Stimulated activated CD4-positive, alpha-beta T cell treated with anti-CD3 and anti-CD28 coated beads, Interleukin-2, amount 100 ng/mL, for 4 hours (primary cell): Measurements from ENCODE around the gene TFB1M.
"Not testable (repeated sequence)": the region's sequence is repeated elsewhere in the genome, so short reads cannot be mapped to it uniquely, and the experiment has no call there.

Experiments
- DNase-seq: peaks from one replicate; pipeline ENCODE4 v3.0.0-alpha.2; 2020; ENCODE audit warnings: low read depth

The TFB1M gene

GRCh38 chr6:155329460-155330132 is 15.3 kb upstream of the TFB1M start:
- no peak for DNase-seq

DNA sequence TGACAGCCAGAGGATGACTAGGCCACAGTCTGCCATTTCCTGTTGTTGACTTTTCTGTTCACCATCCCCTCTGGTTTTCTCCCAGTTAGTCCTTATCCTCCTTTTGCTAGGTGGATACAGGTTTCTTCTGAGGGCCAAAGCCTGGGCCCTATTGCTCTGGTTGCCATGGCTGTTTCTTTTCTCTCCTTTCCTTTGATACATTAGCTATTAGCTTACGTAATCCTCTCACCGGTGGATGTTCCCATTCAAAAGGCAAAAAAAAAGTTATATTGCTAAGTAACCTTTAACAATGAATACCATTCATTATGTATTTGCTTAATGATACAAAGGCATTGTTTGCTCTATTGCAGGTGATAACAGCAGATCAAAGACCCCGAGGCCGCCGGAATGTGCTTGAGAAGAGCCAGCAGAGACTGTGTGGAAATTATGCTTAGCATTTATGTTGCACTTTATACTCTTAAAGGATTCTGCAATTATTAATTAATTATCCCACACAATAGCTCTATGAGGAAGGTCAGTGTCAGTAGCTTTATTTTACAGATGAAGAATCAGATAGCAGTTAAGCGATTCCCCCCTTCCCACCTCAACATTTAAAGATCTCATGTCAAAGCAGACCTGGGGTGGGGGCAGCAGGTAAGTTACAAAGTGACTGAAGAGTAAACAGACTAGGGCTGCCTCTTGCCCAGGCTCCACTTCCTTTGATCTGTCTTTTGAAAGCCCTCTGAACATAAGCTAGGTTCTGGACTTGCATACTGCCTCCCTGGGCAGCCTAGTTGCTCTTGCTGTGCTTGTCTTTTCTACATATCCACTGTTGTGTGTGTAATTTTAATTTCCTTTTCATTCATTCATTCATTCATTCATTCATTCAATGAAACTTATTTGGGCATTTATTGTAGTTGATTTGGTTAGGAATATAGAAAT is 14.5 kb upstream of the TFB1M start:
- DNase-seq = no peak

DNA sequence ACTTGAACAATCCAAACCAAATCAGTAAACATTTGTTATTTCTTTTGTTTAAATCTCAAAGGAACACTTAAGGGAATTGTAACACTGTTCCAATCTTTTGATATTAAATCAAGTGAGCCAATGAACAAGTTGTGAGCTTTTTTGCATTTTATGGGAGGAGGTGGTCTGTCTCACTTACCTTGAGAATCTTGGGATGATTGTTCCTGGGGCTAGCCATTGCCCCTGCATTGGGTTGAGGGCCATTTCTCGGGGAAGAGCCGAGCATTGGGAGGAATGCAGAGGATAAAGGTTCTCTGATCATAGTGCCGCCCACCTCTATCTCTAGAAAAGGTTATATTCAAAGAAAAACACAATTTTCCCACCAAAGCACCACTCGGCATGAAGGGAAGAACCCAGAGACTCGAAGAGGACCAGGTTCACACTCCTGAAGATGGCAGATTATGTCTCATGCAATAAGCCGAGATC is 13.8 kb upstream of the TFB1M start:
- no peak for DNase-seq

DNA sequence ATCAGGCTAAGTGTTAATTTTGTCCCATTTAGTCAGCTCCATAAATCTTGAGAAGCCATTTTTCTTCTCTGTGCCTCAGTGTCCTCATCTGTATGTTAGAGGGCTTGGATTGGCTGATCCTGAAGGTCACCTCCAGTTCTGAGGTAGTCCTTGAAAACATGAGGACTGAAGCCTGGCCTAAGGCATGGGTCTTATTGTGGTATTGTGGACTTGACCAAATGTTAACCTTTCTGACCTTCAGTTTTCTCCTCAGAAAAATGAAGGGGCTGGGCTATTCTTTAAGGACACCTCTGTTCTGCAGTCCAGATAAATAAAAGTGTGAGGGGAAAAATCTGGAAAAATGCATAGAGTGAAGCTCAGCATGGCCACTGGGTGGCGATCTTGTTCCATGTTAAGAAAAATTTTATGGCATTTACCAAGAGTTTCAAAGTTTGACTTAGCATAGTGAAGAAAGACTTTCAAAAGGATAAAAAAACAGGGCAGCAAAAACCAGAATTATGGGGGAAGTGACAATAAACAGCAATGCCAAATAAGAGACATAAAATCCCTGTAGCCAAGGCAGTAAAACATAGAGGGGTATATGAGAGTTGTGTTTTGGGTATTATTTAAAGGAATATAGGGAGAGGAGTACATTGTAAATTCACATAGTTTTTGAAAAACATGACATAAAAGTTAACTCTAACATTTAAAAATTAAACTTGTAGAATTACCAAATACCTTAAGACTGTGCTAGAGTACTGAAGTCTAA is 13.2 kb upstream of the TFB1M start:
- DNase-seq = peak; percentile 56

DNA sequence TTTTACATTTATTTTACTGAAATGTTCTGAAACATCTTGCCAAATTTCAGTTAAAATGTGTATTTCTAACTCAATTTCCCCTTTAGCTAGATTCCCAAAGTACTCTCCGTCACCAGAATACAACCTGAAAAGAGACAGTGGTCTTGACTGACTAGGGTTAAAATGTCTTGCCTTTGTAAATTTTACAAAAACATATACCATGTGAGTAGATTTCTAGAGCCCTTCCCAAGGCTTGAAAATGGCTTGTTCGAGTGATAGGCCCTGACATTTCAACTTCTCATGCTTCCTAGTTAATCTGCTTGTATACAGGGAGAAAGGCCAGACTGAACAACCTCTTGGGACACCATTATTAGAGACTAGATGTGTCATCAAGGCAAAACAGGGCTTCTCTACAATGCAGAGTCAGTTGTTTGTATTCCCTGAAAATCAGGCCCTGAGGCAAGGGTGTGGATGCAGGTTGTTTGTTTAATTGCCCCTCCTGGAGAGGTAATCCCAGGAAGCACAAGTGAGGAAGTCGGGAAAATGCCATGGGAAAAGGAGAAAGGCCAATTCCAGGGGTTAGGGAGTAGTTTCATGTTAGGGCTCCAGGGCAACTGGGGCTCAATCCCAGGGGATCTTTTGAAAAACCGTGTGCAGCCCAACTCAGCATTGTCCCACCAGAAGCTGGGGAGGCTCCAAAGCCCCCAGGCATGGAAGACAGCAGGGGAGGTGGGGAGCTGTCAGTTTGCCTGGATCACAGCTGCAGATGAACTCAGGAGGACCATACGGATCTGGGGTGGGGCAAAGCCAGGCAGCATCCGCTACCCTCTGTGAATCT is 11.6 kb upstream of the TFB1M start:
- no peak for DNase-seq

DNA sequence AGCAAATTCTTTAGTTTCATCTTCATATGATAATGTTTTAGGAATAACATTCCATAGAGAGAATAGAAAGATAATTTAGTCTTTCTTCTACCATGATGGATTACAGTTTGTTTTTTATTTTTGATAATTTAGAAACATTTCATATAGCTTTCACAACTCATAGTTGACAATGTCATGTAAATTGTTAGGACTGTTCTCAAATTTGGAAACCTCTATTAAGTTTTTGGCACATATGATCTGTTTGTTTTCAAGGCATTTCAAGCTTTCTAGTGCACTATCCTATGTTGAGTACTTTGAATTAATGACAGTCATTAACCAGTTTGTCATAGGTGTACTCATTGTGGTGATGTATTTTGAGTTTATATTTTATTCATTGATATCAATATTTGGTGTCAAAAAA is 10.7 kb upstream of the TFB1M start:
- DNase-seq = no peak

- DNase-seq = no peak
These were observed 9.9 kb upstream of the TFB1M start for GRCh38 chr6:155324172-155324571.

DNA sequence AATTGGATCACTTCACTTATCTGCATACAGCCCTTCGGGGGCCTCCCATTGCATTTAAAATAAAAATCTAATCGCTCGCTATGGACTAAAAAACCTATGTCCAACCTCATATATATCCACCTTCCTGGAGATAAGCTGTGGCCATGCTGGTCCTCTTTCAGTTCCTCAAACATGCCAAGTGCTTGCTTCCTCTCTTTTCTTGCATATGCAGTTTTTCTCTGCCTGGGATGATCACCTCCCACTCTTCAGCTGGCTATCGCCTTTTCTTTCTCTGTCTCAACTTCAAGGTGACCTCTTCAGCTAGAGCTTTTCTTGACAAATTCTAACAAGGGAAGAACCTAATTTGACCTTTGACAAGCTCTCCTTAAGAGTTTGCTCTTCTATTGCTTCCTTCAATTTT is 5.6 kb upstream of the TFB1M start:
- DNase-seq = no peak

GRCh38 chr6:155317186-155317585 is 2.9 kb upstream of the TFB1M start:
- no peak for DNase-seq

DNA sequence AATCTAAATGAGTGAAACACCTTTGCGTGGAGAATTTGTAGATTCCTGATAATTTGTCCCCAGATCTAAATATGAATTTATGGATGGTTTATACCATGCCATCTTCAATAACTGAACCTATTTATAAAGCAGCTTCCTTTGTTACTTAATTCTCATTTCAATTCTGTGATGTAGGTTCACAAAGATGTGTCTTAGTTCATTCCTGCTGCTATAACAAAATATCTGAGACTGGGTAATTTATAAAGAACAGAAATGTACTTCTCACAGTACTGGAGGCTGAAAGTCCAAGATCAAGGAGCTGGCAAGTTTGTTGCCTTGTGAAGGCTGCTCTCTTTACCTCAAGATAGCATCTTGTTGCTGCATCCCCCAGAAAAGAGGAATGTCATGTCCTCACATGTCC is 2.1 kb upstream of the TFB1M start:
- DNase-seq = no peak

DNA sequence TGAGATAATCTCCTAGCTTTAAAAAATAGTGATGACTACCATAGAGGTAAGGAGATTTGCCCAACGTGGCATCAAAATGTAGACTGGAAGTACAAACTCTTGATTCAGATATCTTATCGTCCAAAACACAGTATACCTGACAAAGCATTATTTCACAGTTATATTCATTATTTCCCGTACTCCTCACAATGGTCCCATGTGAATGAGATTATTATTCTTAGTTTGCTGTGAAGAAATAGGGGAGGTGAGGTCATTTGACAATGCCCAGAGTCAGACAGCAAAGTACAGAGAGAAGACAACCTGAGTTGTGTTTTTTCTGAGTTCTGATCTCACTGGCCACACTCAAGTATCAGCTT is 1.2 kb upstream of the TFB1M start:
- DNase-seq = no peak

DNA sequence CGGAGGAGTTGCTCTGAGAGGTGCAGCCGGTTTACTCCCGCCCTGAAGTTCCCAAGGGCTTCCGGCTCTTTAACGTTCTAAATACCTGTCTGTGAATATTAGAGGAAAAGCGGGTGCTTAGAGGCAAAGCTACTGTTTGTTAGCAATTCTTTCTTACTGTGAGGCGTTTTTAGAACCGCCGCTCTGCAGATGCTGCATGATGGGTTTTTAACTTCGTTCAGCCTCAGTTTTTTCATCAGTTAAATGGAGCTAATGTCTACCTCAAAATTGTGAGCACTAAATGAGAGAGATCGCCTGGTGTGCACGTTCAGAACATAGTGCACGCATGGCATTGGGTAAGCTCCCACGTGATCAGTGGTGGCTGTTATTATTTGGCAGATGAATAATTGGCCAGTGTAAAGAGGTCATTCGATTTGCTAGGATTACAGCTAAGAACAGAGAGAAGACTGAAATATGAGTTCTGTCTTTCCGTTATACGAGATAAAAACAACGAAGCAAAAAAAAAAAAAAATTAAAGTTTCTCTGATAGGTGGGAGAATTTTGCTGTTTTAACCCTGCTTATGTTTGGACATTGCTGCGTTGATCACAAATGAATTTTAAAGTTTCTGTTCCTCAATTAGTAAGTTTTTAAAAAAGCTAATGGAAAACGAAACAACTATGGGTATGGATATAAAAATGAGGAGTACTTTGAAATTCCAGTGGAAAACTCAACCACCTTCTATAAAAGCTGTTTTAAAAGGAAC is 660 bp upstream of the TFB1M start:
- peak; percentile 23 for DNase-seq

GRCh38 chr6:155313602-155314091 is 637 bp downstream of the TFB1M start:
- no peak for DNase-seq

GRCh38 chr6:155312950-155313349 is 1.3 kb downstream of the TFB1M start:
- DNase-seq = not testable (repeated sequence)

DNA sequence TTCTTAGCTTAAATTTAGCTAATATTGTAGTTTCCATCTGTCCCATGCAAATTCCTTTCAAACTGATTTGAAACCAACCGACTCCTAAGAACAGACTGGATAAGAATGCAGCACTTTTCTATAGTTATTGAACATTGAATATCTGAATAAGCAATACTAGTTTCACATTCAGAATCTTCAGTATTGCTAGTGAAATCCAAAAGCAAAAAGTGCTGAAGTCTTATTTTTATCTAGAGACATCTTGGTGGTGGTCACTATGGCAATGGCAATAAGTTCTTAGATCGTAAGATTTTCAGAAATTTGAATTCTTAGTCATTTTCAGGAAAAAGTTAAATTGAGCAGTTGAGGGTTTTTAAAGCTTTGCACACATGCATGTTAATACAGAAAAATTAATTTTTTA is 2.7 kb downstream of the TFB1M start:
- DNase-seq = no peak

DNA sequence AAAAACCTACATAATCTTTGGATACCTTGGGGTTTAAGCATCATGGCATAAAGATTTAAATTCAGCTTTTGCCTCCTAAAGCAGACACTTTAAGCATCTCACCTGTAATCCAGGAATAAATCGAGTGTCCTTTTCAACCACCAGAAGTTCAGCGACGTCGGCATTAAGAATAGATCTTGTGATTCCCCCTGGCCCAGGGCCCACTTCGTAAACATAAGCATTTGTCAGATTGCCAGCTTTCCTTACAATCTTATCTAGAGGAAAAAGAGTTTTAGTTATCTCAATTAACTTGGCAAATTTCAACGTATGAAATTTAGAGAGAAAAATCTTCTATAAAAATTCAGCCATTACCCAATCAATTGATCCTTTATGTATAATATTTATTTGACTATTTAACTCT is 3.2 kb downstream of the TFB1M start:
- no peak for DNase-seq

- no peak for DNase-seq
These were observed 3.7 kb downstream of the TFB1M start for GRCh38 chr6:155310596-155310995.

DNA sequence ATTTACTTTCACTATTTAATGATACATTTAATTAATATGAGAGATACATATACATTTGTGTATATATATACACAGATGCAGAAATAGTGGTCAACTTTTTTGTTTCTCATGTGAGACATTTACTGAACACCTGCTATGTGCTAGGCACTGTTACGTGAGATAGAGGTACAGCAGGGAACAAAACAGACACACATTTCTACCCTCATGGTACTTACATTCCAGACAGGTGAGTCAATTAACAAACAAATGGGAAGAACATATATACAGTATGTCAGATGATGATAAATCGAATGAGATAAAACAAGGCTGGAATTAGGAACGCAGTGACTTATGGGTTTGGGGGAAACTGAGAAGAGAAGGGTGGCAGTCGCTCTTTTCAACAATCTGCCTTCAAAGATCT is 5.1 kb downstream of the TFB1M start:
- DNase-seq = no peak

DNA sequence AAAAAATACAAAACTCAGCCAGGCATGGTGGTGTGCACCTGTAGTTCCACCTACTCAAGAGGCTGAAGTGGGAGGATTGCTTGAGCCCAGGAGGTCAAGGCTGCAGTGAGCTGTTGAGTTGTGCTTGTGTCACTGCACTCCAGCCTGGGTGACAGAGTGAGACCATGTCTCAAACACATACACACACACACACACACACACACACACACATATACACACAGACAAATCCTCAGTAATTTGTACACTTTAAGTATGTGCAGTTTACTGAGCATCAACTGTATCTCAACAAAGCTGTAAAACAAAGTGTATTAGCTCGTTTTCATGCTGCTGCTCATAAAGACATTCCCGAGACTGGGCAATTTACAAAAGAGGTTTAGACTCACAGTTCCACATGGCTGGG is 7.3 kb downstream of the TFB1M start:
- no peak for DNase-seq

DNA sequence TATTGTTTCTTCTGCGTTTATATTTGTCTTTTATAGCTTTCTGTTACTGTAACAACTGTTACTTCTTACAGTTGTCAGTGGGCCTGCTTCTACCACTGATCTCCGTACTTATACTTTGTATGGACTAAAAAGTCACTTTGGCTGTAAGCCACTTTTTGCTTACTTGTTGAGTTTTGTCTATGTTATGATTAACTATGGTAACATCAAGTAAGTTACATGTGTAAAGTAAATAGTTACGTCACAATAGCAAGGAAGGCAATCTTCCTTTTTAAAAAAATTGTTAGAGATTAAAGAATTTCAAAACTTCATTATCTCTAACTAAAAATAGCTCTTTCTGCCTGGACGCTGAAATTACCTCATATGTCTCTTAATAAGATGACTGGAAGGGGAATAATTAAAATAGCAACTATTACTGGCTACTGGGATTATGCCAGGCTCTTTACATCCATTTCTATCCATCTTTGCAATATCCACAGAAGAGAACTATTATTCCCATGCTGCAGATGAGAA is 10.9 kb downstream of the TFB1M start:
- no peak for DNase-seq

- no peak for DNase-seq
These were observed 12.4 kb downstream of the TFB1M start for GRCh38 chr6:155301867-155302266.
